B cell (primary cell): ENCODE measurements around the gene ESYT2. TPM values are rescaled to one million over a fixed set of nuclear protein-coding genes. Genes with fewer than 3 reads are reported as not detected.

Source experiments
- ATAC-seq: fragments of 200-7000 bp; cut with Tn5 transposase; one replicate; pipeline ENCODE4 v1.10.0; 2021; ENCODE audit warnings: low read depth, mild to moderate bottlenecking, moderate number of reproducible peaks, moderate library complexity
- CTCF ChIA-PET: fragments of 350-600 bp; sonication (Branson Sonifier 250); formaldehyde crosslinking; loops from one replicate; lab custom pipeline; 2021; ENCODE audit warnings: antibody characterized with exemption, inconsistent platforms; lab: Charles Lee
- POLR2A ChIA-PET: fragments of 350-600 bp; sonication (Branson Sonifier 250); formaldehyde crosslinking; loops from one replicate; lab custom pipeline; 2021; ENCODE audit warnings: antibody characterized with exemption; lab: Charles Lee
- DNase-seq: peaks from one replicate; pipeline ENCODE4 v3.0.0; 2013
- H2AFZ ChIP-seq: 2 replicates; pipeline ENCODE4 v1.6.1; 2012; ENCODE audit warnings: mild to moderate bottlenecking, low read depth, low read length; ENCODE audit not compliant: insufficient read depth, poor library complexity, severe bottlenecking
- H3K27ac ChIP-seq, 2 donors: 1 replicate in 1 of 2; 2 replicates in 1 of 2; pipeline ENCODE4 v1.5.1; 2012 to 2013; ENCODE audit warnings: low read length in 2 of 2, mild to moderate bottlenecking in 2 of 2, moderate library complexity in 1 of 2
- H3K27me3 ChIP-seq, 4 experiments: fragments of 200-600 bp in 1 of 4; sonication (generic) in 1 of 4; replicated peaks in 1 of 4; 1 replicate in 2 of 4; 2 replicates in 2 of 4; pipeline versions ENCODE4 v1.6.1 to v1.7.0; 2013 to 2016; ENCODE audit warnings: low read length in 3 of 4, mild to moderate bottlenecking in 2 of 4, mixed read lengths in 1 of 4, moderate library complexity in 1 of 4; ENCODE audit not compliant: insufficient read depth in 4 of 4, control insufficient read depth in 3 of 4; ENCODE audit errors: control extremely low read depth in 1 of 4
- H3K36me3 ChIP-seq, 2 experiments: replicated peaks in 1 of 2; 1 replicate in 1 of 2; 2 replicates in 1 of 2; pipeline versions ENCODE4 v1.6.1 to v1.7.1; 2013; ENCODE audit warnings: low read length in 1 of 2; ENCODE audit not compliant: insufficient read depth in 2 of 2, control insufficient read depth in 1 of 2; ENCODE audit errors: control extremely low read depth in 1 of 2, extremely low read depth in 1 of 2
- H3K4me1 ChIP-seq, 2 donors: fragments of 200-600 bp in 1 of 2; sonication (generic) in 1 of 2; 1 replicate in 1 of 2; 2 replicates in 1 of 2; pipeline versions ENCODE4 v1.5.1 to v1.6.1; 2013 to 2017; ENCODE audit warnings: low read length in 2 of 2; ENCODE audit not compliant: control insufficient read depth in 2 of 2, insufficient read depth in 2 of 2
- H3K4me2 ChIP-seq: replicated peaks from 2 replicates; pipeline ENCODE3; 2012; ENCODE audit warnings: mild to moderate bottlenecking, low read depth, low read length; ENCODE audit not compliant: poor library complexity, severe bottlenecking
- H3K4me3 ChIP-seq, 5 experiments: fragments of 200-600 bp in 1 of 5; sonication (generic) in 1 of 5; 1 replicate in 3 of 5; 2 replicates in 2 of 5; pipeline versions ENCODE4 v1.5.1 to v1.7.0; 2011 to 2016; ENCODE audit warnings: low read length in 4 of 5, mild to moderate bottlenecking in 4 of 5, low read depth in 2 of 5, control low read depth in 1 of 5, moderate library complexity in 1 of 5; ENCODE audit not compliant: insufficient read depth in 1 of 5; ENCODE audit errors: control extremely low read depth in 1 of 5, extremely low read depth in 1 of 5
- H3K79me2 ChIP-seq: fragments of 200-600 bp; sonication (generic); one replicate; pipeline ENCODE4 v1.6.0; 2016; ENCODE audit warnings: low read length; ENCODE audit not compliant: control insufficient read depth, insufficient read depth
- H3K9ac ChIP-seq: fragments of 200-600 bp; sonication (generic); 2 replicates; pipeline ENCODE4 v1.6.1; 2017; ENCODE audit warnings: mild to moderate bottlenecking, low read length, moderate library complexity
- H3K9me3 ChIP-seq, 3 donors: one replicate each; pipeline versions ENCODE4 v1.6.1 to v1.7.1; 2013; ENCODE audit warnings: low read length in 2 of 3; ENCODE audit not compliant: control insufficient read depth in 2 of 3, insufficient read depth in 1 of 3; ENCODE audit errors: control extremely low read depth in 1 of 3
- H4K20me1 ChIP-seq: 2 replicates; pipeline ENCODE4 v1.6.0; 2012; ENCODE audit warnings: mild to moderate bottlenecking, low read length; ENCODE audit not compliant: insufficient read depth, control insufficient read depth, poor library complexity, severe bottlenecking
- H3K27ac Mint-ChIP-seq: one replicate; pipeline ENCODE4 v1.8.0; 2021; ENCODE audit warnings: mixed read lengths
- H3K27me3 Mint-ChIP-seq: one replicate; pipeline ENCODE4 v1.8.0; 2021; ENCODE audit warnings: mixed read lengths
- H3K4me1 Mint-ChIP-seq: one replicate; pipeline ENCODE4 v1.8.0; 2021; ENCODE audit warnings: mixed read lengths
- H3K4me3 Mint-ChIP-seq: one replicate; pipeline ENCODE4 v1.8.0; 2021; ENCODE audit warnings: mixed read lengths
- H3K9me3 Mint-ChIP-seq: one replicate; pipeline ENCODE4 v1.8.0; 2022; ENCODE audit warnings: mixed read lengths; ENCODE audit not compliant: insufficient read depth
- CTCF ChIP-seq: fragments of 200-600 bp; IDR thresholded peaks from one replicate; pipeline ENCODE4 v1.8.0; 2022; ENCODE audit warnings: antibody characterized with exemption, mild to moderate bottlenecking
- EZH2 ChIP-seq: IDR thresholded peaks from 2 replicates; pipeline ENCODE4 v1.6.1; 2012; ENCODE audit warnings: borderline replicate concordance, low read depth, mild to moderate bottlenecking, moderate library complexity, low read length; ENCODE audit not compliant: insufficient read depth, poor library complexity, severe bottlenecking
- WGBS: methylation state at CpG from one replicate; pipeline ENCODE4 v1.1.5; 2013; ENCODE audit warnings: missing lambda C conversion rate; ENCODE audit not compliant: insufficient coverage; 5-methylcytosine and 5-hydroxymethylcytosine counted together
- intact Hi-C: fragments of 100-400 bp; cut with micrococcal nuclease; formaldehyde crosslinking; loops from one replicate; pipeline ENCODE4 v1.10.0; 2022
- polyA plus RNA-seq: library from polyadenylated mRNA; depleted of rRNA; stranded (reverse); fragments of >200 nt; gene quantifications from 2 replicates; pipeline ENCODE4 v1.2.3, GENCODE V29; 2012
- total RNA-seq, 2 donors: library from RNA; stranded (reverse); fragments of 120-200 nt in 1 of 2; gene quantifications; 1 replicate in 1 of 2; 2 replicates in 1 of 2; pipeline versions ENCODE4 v1.2.3 to v1.2.4, GENCODE V29; 2013 to 2022

ESYT2 gene
- total and polyA plus RNA-seq, 2 donors (not counting 1 experiment from before 2014, with no cell fraction given): 12.0 to 34.2 TPM

- Mint-ChIP-seq H3K9me3 (no peaks in the 10 kb centered on the region), H3K27ac (no peak overlapping the region), H3K4me3 (no peak overlapping the region), H3K4me1 (no peaks in the 10 kb centered on the region), H3K27me3 (no peaks in the 10 kb centered on the region)
- no peak for DNase-seq
- Histone ChIP-seq H3K27ac (no peak overlapping the region), H3K9ac (no peak overlapping the region), H3K36me3 (peaks cover 7 to 18% of the 10 kb centered on the region in 2 experiments), H3K4me1 (no peaks in the 10 kb centered on the region), H3K4me3 (no peak overlapping the region), H3K79me2 (no peaks in the 10 kb centered on the region), H3K27me3 (no peaks in the 10 kb centered on the region), H4K20me1 (no peaks in the 10 kb centered on the region), H3K4me2 (no peak overlapping the region), H3K9me3 (no peaks in the 10 kb centered on the region), H2AFZ (no peak overlapping the region)
- ATAC-seq: no peak
- CTCF ChIA-PET: no interaction called here
- POLR2A ChIA-PET: no interaction called here
- intact Hi-C loops: no loop called here
- no peak for TF ChIP-seq CTCF
- TF ChIP-seq EZH2: no peak
- WGBS: 95% methylated on average over 14 of the region's 16 CpGs
Measured at GRCh38 chr7:158771213-158771834, 58.0 kb downstream of the ESYT2 start.

- ATAC-seq: no peak
- Histone ChIP-seq H3K9me3 (no peaks in the 10 kb centered on the region), H2AFZ (no peak overlapping the region), H3K9ac (no peak overlapping the region), H3K36me3 (peaks cover 7 to 20% of the 10 kb centered on the region in 2 experiments), H4K20me1 (no peaks in the 10 kb centered on the region), H3K4me3 (no peak overlapping the region), H3K27me3 (no peaks in the 10 kb centered on the region), H3K4me1 (no peaks in the 10 kb centered on the region), H3K79me2 (no peaks in the 10 kb centered on the region), H3K27ac (no peak overlapping the region), H3K4me2 (no peak overlapping the region)
- Mint-ChIP-seq H3K4me1 (no peaks in the 10 kb centered on the region), H3K9me3 (no peaks in the 10 kb centered on the region), H3K27ac (no peak overlapping the region), H3K4me3 (no peak overlapping the region), H3K27me3 (no peaks in the 10 kb centered on the region)
- WGBS: no CpG with 5 or more reads among the region's 4 CpGs
- DNase-seq: no peak
- ChIA-PET POLR2A (no interaction called here), CTCF (interaction anchor here (1.4 kb wide), 1 partner anchor 209 kb away, joined by 3 read pairs; no protein-coding TSS in a partner anchor)
- intact Hi-C loops: loop anchor here (10.0 kb wide), 1 partner anchor 207 kb away; no protein-coding TSS in a partner anchor
- TF ChIP-seq CTCF: no peak
- TF ChIP-seq EZH2: no peak
Measured at GRCh38 chr7:158767707-158768106, 61.6 kb downstream of the ESYT2 start.
